GM19395 (cell line): ENCODE data around the gene HSD17B2.

Experiments
- ATAC-seq: cut with Tn5 transposase; IDR thresholded peaks from one replicate; pipeline ENCODE4 v1.9.1; 2021; ENCODE audit warnings: mild to moderate bottlenecking, moderate library complexity; ENCODE audit not compliant: unreplicated experiment

Gene HSD17B2

DNA sequence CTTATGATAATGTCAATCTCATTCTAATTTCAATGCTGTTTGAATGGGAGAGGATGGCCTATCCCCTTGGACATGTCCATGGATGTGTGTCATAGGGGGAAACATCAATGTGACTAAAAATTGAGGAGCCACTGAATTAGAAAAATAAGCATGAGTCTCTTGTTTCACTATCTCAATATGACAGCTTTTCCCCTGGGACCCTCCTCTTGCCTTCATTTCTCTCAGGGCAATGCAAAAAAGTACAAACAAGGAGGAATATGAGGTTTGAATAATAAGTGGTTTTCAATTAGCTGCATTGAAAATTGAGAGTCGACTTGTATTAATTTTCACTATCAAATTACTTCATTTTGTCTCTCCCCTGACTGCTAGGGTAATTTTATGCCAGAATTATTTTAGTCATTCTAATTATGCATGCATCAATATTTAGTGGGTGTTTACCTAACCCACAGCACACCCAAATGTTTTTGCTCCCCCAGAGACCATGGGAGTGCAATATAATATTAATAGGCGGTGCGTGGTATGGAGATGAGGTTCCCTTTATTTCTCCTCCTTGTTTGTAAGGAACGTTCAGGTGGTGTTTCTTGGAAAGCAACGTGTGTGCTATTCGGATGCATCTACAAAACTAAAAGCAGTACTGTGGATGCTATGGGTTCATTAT is 17.0 kb upstream of the HSD17B2 start:
- ATAC-seq, result no peak

DNA sequence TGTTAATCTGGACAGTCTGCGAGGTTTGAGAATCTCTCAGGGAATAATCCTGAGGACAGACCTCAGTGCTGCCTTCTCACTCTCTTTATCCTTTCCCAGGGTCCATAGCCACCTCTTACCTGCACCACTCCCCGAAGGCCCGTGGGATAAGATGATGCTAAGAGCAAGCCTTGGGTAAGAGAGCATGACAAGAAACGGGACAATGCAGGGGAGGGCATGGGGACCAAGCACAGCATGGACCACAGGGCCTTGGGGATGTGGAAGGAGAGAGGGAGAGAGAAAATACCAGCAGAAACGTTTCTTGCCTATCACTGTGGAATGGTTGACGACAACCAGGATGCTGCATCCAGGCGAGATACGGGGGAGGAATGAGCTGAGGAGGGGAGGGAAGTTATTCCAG is 15.5 kb upstream of the HSD17B2 start:
- no peak for ATAC-seq

GRCh38 chr16:82020051-82020450 is 15.0 kb upstream of the HSD17B2 start:
- ATAC-seq, result no peak

DNA sequence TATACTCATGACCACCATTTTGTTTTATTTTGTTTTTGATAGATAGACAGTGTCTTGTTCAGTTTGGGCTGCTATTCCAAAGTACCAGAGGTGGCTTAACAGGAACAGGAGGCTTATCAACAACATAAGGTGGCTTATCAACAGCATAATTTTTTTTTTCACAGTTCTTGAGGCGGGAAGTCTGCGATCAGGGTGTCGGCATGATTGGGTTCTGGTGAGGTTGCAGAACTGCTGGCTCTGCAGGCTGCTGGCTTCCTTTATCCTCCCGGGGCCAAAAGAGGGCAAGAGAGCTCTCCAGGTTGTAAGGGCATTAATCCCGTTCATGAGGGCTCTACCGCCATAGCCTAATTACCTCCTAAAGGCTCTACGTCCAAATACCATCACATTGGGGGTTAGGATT is 11.8 kb upstream of the HSD17B2 start:
- ATAC-seq, result no peak

DNA sequence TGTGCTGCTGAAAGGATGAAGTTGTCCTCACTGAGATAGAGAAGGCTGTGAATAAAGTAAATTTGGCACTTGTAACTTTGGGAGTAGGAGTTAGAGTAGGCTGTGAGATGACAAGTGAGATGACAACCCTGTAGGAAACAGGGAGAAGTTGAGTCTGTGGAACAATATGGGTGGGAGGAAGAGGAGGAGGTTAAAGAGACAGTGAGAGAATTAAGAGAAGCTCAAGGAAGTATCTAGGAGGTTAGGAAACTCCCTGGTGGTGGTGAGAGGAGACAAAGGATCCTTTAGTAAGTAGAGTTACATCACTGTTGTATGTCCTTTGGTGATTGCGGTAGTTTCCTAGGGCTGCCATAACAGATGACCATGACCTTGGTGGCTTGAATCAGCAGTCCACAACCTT is 10.7 kb upstream of the HSD17B2 start:
- ATAC-seq, result no peak

- ATAC-seq, result no peak
Measured at GRCh38 chr16:82024883-82025282, 10.2 kb upstream of the HSD17B2 start.

DNA sequence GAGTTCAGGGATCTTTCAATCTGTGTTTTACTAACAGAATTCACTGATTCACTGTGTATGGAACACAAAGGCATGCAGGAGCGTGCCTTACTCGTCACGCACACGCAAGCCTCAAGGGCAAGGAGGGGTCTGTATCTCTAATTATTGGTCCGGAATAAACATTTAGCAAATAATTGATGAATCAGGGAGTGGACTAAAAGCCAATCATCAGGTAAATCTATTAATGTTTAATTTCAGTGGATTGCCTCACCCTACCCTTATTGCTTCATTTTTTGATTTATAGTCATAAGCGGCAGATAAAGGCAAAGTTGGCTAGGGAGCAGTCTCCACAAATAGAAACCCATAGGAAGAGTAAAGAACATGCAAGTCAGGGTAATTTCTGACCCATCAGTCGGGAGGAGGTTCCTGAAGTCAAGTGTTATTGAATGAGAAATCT is 7.4 kb upstream of the HSD17B2 start:
- ATAC-seq, result no peak

- ATAC-seq, result no peak
Measured at GRCh38 chr16:82031116-82032084, 3.7 kb upstream of the HSD17B2 start.

DNA sequence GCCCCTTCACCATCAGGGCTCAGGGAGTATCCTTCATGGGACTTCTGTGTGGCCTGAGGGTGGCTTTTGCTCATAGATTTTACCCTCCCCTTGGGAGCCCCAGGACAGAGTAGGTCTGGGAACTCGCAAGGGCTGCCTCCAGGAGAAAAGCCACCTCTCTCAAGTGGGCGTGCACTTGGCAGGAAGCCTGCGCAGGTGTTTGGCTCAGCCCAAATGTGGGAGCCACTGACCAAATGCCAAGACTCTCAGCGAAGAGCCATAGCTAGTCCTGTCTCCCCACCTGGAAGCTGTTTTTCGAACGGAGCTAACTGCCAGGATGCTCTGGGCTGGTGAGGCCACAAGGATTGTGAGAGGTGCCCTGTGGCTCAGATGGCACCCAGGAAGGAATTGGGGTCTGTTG is 2.0 kb upstream of the HSD17B2 start:
- ATAC-seq, result no peak

- ATAC-seq, result no peak
Measured at GRCh38 chr16:82033683-82034300, 1.3 kb upstream of the HSD17B2 start.

DNA sequence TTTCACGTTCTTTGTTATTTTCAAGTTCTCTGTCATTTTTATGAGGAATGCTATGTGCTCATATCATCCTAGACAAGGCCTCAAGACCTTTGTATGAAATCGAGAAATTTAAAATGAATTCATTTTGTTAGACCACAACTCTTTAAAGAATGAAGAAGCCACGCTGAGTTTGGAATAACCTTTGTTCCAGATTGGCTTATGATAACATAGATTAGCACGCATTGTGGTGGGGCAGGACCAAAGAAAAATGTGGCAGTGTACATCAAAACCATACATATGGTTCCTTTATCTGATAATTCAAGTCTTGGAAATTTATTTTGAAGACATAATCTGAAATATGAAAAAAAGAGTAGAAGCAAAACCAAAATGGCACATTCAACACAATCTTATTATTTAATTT is 2.2 kb downstream of the HSD17B2 start:
- no peak for ATAC-seq

GRCh38 chr16:82037666-82038065 is 2.6 kb downstream of the HSD17B2 start:
- no peak for ATAC-seq

DNA sequence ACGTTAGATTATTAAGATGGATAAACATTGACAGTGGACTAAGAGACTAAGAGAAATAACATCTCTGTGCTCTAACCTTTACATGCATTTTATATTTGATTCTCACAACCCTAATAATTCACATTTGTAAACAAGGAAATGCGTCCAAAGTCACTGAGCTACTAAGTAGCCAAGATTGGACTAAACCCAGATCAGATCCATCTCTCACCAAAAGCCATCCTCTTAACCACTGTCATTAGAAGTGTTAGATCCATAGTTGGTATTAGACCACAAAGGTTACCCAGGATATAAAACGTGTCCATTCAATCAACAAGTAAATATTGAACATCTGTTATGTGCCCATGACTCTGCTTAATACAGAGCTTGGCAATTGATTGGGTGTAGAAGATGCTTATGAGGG is 5.2 kb downstream of the HSD17B2 start:
- ATAC-seq, result no peak

DNA sequence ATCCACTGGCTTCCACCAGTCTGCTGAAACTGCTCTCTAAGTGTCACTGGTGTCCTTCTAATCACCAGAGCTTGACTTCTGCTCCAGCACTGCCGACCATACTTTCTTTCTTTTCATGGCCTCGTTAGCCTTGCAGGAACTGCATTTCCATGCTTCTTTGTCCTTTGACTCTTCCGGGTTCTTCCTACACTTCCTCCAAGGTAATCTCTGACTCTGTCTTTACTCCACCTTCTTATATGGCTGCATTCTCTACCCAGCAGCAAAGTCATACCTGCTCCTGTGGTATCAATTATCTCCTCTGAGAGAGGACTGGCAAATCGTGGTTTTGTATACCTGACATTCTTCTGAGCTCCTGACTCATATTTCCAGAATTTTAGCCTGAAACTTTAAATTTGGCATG is 6.5 kb downstream of the HSD17B2 start:
- no peak for ATAC-seq

DNA sequence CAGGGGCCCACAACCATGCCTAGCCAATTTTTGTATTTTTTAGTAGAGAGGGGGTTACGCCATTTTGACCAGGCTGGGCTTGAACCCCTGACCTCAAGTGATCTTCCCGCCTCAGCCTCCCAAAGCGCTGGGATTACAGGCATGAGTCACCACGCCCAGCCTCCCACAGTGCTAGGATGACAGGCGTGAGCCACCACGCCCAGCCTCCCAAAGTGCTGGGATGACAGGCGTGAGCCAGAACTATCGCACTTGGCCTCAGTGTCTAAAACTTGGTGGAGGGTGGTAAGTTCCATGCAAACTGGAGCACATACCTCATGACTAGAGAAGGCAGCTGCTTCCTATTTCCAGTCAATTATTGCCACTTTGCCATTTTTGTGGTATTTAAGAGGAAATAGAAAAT is 7.1 kb downstream of the HSD17B2 start:
- ATAC-seq, result no peak

GRCh38 chr16:82042846-82043245 is 7.8 kb downstream of the HSD17B2 start:
- ATAC-seq, result no peak

- ATAC-seq, result no peak
Measured at GRCh38 chr16:82043680-82044584, 8.9 kb downstream of the HSD17B2 start.

- no peak for ATAC-seq
Measured at GRCh38 chr16:82044585-82044911, 9.5 kb downstream of the HSD17B2 start.

DNA sequence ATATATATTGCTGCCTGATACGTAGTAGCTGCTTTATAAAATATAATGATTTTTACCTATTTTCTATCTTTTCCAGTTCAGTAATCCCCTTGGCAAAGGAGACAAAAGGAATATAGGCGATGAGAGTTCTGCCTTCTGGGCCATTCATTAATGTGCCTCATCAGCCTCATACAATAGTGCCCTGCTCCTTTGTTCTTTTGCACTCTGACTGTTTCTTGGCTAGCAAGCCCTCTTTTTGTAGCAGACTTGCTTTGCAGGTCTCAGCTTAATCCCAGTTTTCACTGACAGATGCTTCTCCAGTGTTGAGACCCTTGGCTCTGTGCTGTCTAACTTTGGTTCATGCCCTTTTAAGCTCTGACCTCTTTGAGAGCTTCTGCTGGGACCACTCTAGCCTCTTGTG is 10.4 kb downstream of the HSD17B2 start:
- no peak for ATAC-seq

- no peak for ATAC-seq
Measured at GRCh38 chr16:82046541-82046940, 11.5 kb downstream of the HSD17B2 start.

GRCh38 chr16:82046941-82047340 is 11.9 kb downstream of the HSD17B2 start:
- ATAC-seq, result no peak
